ENCODE results near the gene TNS1.

The TNS1 gene

DNA sequence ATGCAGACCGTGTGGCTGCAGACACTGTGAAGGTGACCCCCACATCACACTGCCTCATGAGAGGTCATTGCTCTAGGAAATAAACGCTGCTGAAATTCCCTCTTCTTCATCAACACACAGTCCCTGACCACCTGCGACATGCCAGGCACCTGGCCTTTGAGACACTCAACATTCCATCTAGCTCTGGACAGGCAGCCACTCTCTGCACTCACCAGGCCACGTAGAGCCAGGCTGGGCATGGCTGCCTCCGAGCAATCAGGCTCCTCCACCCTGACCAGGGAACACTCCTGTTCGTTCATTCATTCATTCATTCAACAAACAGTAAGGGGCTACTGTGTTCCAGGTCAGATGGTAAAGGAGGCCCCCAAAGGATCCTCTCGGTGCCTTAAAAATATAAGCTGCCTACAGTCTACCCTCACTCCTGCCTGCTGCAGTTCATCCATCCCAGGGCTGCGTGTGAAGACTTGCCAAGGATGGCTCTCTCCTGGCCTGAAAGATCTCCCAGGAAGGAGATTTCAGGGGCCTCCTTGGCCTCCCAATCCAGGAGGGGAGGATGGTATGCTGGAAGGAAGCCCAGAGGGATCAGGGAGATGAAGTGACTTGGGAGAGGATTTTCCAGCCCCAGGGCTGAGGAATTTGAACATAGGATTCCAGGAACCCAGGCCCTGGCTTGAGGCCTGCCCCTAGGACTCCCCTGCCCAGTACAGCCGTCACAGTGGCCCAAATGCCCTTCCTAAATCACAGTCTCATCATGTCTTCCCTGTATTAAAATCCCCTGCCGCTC is 66.7 kb downstream of the TNS1 start:
- H3K27ac ChIP-seq, result no peak overlapping the region

DNA sequence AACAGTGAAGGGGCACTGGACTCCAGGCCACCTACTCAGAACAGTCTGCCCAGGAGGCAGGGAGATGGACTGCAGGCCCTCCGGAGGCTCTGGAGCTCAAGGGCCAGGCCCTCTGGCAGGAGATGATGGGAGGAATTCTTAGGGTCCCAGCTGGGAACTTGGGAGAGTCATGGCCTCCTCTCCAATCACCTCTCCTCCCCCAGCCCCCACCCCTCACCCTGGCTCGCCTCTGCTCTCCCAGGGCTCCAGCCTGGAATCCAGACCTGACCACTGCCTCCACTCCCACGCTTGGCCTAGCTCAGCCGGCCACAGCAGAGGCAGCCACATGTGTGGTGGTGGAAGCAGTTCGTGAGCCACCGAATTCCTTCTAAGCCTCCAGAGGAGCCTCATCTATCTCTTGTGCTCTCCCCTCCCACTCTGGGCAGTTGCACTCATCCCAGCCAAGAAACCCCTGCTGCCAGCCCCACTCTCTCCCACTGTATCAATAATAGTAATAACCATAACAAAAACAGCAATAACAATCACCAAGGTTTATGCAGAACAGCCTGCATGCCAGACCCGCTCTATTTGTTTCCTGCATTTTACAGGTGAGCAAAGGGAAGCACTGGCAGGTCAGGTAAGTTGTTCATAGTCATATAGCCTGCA is 67.4 kb downstream of the TNS1 start:
- DNase-seq (ENCODE audit: low read depth, low spot score), result no peak
- H3K27ac ChIP-seq, result peak overlapping the region; percentile 48

More for the DNA sequence above, 66.7 kb downstream of the TNS1 start:
- DNase-seq (ENCODE audit: low read depth, low spot score), result no peak

GRCh38 chr2:217934321-217935131 is 68.3 kb downstream of the TNS1 start:
- peak; percentile 43 for DNase-seq (ENCODE audit: low read depth, low spot score)
- peak overlapping the region; percentile 48 for H3K27ac ChIP-seq

GRCh38 chr2:217933617-217933993 is 69.2 kb downstream of the TNS1 start:
- H3K27ac ChIP-seq, result peak overlapping the region; percentile 48
- no peak for DNase-seq (ENCODE audit: low read depth, low spot score)

DNA sequence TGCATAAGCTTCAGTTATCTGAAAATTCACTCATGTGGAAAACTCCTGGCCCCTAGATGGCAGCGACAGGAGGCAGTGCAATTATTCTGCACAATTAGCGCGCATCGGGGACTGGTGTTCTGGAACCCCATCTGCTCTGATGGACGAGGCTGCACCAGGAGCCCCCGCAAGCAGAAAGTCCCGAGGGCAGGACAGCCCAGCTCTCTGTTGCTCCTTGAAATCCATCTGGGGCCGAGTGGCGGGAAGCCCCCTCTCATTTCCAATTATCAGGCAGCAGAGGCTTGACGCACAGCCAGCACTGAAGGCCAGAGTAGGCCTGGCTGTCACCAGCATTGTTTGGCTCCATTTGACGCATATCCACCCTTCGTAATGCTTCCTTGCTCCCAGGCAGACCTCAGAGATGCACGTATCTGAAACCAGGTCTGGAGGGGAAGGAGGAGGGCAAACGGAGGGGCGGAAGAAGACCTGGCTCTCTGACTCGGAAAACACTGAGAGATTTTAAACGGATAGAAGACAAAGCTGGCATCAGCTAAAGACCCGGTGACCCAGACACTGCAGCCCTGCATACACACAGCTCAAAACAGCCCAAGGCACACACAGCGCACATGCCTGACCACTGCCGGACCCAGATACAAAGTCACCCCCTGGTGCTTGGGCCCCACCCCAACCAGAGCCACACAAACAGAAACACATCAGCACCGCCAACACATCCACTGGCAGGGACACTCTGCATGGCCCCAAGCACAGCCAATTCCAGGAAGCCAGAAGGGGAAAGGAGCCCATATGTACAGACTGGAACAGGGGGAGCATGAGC is 69.8 kb downstream of the TNS1 start:
- no peak for DNase-seq (ENCODE audit: low read depth, low spot score)

GRCh38 chr2:217931846-217932560 is 70.8 kb downstream of the TNS1 start:
- DNase-seq (ENCODE audit: low read depth, low spot score), result no peak

More for the DNA sequence above, 69.8 kb downstream of the TNS1 start:
- no peak overlapping the region for H3K27ac ChIP-seq

DNA sequence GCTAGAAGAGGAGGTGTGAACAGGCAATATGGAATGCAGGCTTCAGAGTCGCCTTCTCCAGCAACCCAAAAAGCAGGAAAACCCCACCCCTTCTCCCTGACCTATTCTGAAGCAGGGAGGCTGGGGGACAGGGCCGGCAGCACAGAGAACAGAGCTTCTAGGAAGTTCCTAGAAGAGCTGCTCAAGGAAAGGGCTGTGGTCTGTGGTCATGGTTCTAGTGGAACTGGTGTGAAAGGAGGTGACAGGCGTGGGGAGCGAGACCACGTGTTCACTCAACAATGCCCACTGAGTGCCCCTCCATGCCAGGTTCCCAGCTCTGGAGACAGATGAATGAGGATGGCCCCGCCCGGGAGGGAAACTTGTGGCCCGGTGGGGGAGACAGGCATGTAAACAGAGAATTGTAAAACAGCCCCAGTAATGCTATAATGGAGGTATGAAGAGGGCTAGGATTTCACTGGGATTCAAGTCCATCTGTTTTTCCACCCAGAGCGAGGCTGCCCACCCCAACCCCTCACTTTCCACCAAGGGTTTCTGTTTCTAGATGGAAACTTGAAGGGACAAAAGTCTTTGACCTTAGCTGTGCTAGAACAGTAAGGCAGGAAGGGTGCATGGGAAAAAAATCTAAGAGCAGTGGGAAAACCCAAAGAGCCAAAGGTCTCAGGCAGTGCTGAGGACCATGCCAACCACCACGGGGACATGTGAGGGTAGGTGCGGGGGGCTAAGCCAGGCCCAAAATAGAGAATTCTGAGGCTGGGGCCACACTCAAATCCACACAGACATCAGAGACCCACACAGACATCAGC is 71.8 kb downstream of the TNS1 start:
- DNase-seq (ENCODE audit: low read depth, low spot score), result no peak
- no peak overlapping the region for H3K27ac ChIP-seq

More at GRCh38 chr2:217931846-217932560, 70.8 kb downstream of the TNS1 start:
- no peak overlapping the region for H3K27ac ChIP-seq

GRCh38 chr2:217929757-217930707 is 72.8 kb downstream of the TNS1 start:
- no peak for DNase-seq (ENCODE audit: low read depth, low spot score)
- H3K27ac ChIP-seq, result no peak overlapping the region

GRCh38 chr2:217929272-217929671 is 73.5 kb downstream of the TNS1 start:
- DNase-seq (ENCODE audit: low read depth, low spot score), result no peak
- H3K27ac ChIP-seq, result no peak overlapping the region

- peak overlapping the region; percentile 10 for H3K27ac ChIP-seq
- no peak for DNase-seq (ENCODE audit: low read depth, low spot score)
Observed at GRCh38 chr2:217928324-217929181, 74.2 kb downstream of the TNS1 start.

DNA sequence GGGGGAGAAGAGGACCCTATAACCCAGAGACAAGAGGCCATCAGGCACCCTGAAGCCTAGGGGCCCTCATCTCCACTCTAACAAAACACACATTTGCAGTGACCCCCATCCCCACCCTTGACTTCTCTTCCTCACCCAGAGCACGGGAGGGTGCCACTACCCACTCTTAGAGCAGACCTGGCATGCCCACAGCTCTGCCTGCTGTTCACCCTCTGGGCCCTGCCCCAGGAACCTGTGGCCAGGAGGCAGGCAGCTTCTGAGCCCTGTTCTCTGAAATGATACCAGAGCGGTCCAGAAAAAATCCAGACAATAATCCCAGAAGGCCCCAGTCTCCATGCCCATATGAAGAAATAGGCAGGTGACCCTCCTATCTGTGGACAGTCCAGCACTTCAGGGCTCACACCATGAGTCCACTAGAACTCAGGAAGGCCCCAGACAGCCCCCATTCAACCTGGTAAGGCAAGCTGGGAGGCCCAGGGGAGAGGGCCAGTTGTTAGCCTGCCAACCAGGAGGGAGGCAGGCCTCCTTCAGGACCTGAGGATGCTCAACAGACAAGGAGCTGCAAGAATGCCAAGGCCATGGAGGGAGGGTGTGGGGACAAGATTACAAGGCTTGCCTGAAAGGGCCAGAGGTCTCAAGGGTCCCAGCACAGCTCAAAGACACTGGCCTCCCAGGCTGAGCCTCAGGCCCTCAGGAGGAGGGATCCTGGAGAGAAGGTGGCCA is 75.0 kb downstream of the TNS1 start:
- no peak for DNase-seq (ENCODE audit: low read depth, low spot score)
- H3K27ac ChIP-seq, result peak overlapping the region; percentile 10

- no peak for DNase-seq (ENCODE audit: low read depth, low spot score)
- H3K27ac ChIP-seq, result no peak overlapping the region
Observed at GRCh38 chr2:217926801-217927200, 76.0 kb downstream of the TNS1 start.

DNA sequence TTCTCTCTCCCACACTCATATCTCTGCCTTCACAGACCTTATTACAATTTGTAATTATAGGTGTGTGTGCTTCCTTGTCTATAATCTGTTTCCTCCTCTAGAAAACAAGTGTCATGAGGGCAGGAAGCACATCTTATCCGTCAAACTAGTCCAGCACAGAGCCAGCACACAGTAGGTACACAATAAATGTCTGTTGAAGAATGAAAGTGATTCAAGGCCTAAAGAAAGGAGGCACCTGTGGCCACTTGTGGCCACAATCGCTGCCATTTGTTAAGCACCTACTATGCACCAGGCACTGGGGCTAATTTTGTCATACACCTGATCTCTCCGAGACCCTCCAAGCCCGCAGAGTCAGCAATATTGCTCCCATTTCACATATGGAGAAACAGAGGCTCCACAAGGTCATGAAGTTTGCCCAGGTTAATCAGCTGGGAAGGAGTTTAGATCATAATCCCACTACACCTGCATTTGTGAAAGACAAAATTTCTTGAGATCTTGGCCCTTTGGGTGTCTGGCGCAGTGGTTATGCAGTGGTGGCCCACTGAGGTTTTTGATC is 78.4 kb downstream of the TNS1 start:
- no peak overlapping the region for H3K27ac ChIP-seq
- DNase-seq (ENCODE audit: low read depth, low spot score), result no peak

DNA sequence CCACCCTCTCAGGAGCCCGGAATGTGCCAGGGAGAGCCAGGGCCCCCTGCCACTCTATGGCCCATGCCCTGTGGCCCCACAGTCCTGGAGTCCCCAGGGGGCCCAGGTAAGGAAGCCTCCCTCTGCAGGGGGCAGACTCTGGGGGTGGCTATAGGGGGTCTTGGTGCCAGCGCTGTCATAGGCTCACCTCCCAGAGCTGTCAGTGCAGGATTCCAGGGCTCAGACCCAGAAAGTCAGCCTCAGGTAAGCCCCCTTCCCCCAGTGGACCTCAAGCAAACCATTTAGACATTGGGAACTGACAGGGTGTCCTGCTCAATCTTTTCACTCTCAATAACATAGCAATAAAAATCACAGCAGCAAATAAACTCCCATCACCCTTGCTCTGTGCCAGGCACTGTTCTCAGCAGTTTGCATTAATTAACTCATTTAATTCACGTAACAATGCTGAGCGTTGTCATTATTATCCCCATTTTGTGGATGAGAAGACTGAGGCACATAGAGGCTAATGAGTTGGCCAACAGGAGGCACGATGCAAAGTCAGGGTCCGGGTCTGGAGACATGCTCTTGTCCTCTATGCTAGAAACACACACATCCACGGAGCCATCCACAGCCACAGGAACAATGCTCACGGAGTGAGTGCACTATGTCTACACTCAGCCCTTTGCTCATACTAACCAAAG is 79.6 kb downstream of the TNS1 start:
- no peak for DNase-seq (ENCODE audit: low read depth, low spot score)
- no peak overlapping the region for H3K27ac ChIP-seq
